Naive thymus-derived CD4-positive, alpha-beta T cell (primary cell): Measurements from ENCODE around the gene MATN1. TPM values are rescaled to one million over a fixed set of nuclear protein-coding genes. Genes with fewer than 3 reads are reported as not detected.

Experiments
- ATAC-seq: fragments of 150-1000 bp; cut with Tn5 transposase; 2 replicates; pipeline ENCODE4 v1.10.0; 2021; ENCODE audit warnings: mild to moderate bottlenecking, moderate library complexity
- CTCF ChIA-PET: fragments of 350-600 bp; sonication (Branson Sonifier 250); formaldehyde crosslinking; loops from one replicate; lab custom pipeline; 2021; ENCODE audit warnings: antibody characterized with exemption; lab: Charles Lee
- POLR2A ChIA-PET: fragments of 350-600 bp; sonication (Branson Sonifier 250); formaldehyde crosslinking; loops from one replicate; lab custom pipeline; 2021; ENCODE audit warnings: antibody characterized with exemption, inconsistent platforms; lab: Charles Lee
- DNase-seq, 9 donors: peaks; one replicate each; pipeline versions ENCODE4 v3.0.0 to v3.0.0-alpha.2; 2020 to 2022; ENCODE audit warnings: mixed read lengths in 1 of 9
- H3K27ac ChIP-seq: one replicate; pipeline ENCODE4 v1.7.0; 2013; ENCODE audit warnings: mild to moderate bottlenecking, low read depth, low read length, moderate library complexity
- H3K27me3 ChIP-seq, 2 donors: one replicate each; pipeline ENCODE4 v1.7.0; 2013; ENCODE audit warnings: low read length in 2 of 2, mild to moderate bottlenecking in 2 of 2, moderate library complexity in 2 of 2; ENCODE audit not compliant: control insufficient read depth in 2 of 2, insufficient read depth in 2 of 2
- H3K36me3 ChIP-seq, 3 experiments: 1 replicate in 2 of 3; 2 replicates in 1 of 3; pipeline ENCODE4 v1.7.0; 2013; ENCODE audit warnings: low read length in 3 of 3, mild to moderate bottlenecking in 3 of 3, moderate library complexity in 1 of 3; ENCODE audit not compliant: insufficient read depth in 3 of 3, control insufficient read depth in 2 of 3
- H3K4me1 ChIP-seq, 2 donors: one replicate each; pipeline ENCODE4 v1.7.0; 2013; ENCODE audit warnings: low read length in 2 of 2, mild to moderate bottlenecking in 2 of 2, moderate library complexity in 1 of 2; ENCODE audit not compliant: control insufficient read depth in 2 of 2, insufficient read depth in 2 of 2
- H3K4me3 ChIP-seq: 2 replicates; pipeline ENCODE4 v1.7.0; 2013; ENCODE audit warnings: mild to moderate bottlenecking, low read length
- H3K9me3 ChIP-seq, 3 experiments: 1 replicate in 2 of 3; 2 replicates in 1 of 3; pipeline ENCODE4 v1.7.0; 2013; ENCODE audit warnings: low read length in 3 of 3; ENCODE audit not compliant: control insufficient read depth in 2 of 3
- H3K27ac Mint-ChIP-seq, 9 donors: one replicate each; pipeline ENCODE4 v1.8.0; 2020 to 2022; ENCODE audit warnings: mixed read lengths in 9 of 9, mild to moderate bottlenecking in 8 of 9, moderate library complexity in 5 of 9, inconsistent platforms in 2 of 9
- H3K27me3 Mint-ChIP-seq, 5 donors: one replicate each; pipeline ENCODE4 v1.8.0; 2021 to 2022; ENCODE audit warnings: mixed read lengths in 5 of 5, mild to moderate bottlenecking in 1 of 5
- H3K36me3 Mint-ChIP-seq, 5 donors: one replicate each; pipeline ENCODE4 v1.8.0; 2020 to 2022; ENCODE audit warnings: mixed read lengths in 5 of 5, mild to moderate bottlenecking in 3 of 5, inconsistent platforms in 1 of 5
- H3K4me1 Mint-ChIP-seq, 7 donors: one replicate each; pipeline ENCODE4 v1.8.0; 2020 to 2022; ENCODE audit warnings: mixed read lengths in 7 of 7, mild to moderate bottlenecking in 3 of 7, inconsistent platforms in 1 of 7
- H3K4me3 Mint-ChIP-seq, 10 donors: one replicate each; pipeline ENCODE4 v1.8.0; 2020 to 2022; ENCODE audit warnings: mild to moderate bottlenecking in 10 of 10, mixed read lengths in 10 of 10, moderate library complexity in 6 of 10, inconsistent platforms in 2 of 10
- H3K9me3 Mint-ChIP-seq, 11 donors: one replicate each; pipeline ENCODE4 v1.8.0; 2020 to 2022; ENCODE audit warnings: mixed read lengths in 11 of 11, mild to moderate bottlenecking in 4 of 11, inconsistent platforms in 1 of 11, moderate library complexity in 1 of 11
- intact Hi-C, 2 donors: fragments of 100-400 bp; cut with micrococcal nuclease; formaldehyde crosslinking; loops; one replicate each; pipeline ENCODE4 v1.15.1; 2023
- polyA plus RNA-seq, 2 donors: library from polyadenylated mRNA; unstranded; fragments of 300-500 nt; fragmentation: Illumina TruSeq; gene quantifications; one replicate each; pipeline ENCODE4 v1.2.3, GENCODE V29; 2021
- total RNA-seq, 6 experiments: library from RNA in 5 of 6; stranded (reverse) in 5 of 6; gene quantifications; 1 replicate in 5 of 6; 2 replicates in 1 of 6; pipeline ENCODE4 v1.2.3 and lab custom pipeline; 2021 to 2026

MATN1 gene
- total and polyA plus RNA-seq, 7 experiments from 2014 or later: 0.08 to 3.6 (median 0.22) TPM; not detected in 2

DNA sequence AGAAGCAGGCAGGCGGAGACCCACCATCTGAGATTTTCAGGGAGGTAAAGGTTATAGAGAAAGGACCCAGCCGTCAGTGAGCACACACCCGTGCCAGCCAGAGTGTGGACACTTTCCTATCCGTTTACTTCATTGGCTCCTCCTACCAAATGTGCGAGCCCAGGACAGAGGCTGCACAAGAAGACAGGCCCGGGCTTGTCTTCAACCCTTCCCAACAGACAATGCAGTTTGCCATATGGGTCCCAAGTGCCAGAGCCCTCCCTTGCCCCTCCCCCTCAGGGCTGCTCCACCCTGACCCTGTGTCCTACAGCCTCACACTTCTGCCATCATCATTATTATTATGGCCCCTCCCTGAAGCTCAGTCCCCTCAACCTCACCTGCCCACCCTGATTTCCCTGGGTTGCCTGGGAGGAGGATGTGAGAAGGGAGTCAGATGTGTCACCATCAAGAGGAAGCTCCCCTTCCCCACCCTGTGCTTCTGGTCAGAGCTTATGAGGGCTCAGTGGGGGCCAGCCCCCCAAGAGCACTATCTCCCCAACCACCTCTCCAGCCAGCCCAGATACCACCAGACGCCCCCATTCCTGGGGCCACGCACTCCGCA is 24.8 kb upstream of the MATN1 start:
- H3K9me3 ChIP-seq: no peaks in the 10 kb centered on the region
- H3K9me3 Mint-ChIP-seq: no peaks in the 10 kb centered on the region
- peak overlapping the region; percentile 50 for H3K4me3 ChIP-seq
- no peak for DNase-seq
- H3K27me3 Mint-ChIP-seq: no peaks in the 10 kb centered on the region
- H3K4me1 Mint-ChIP-seq: peaks cover 74 to 100% (median 95%) of the 10 kb centered on the region in 7 donors
- peak overlapping the region; percentile 90 to 100 (median 97) for H3K27ac Mint-ChIP-seq
- H3K4me3 Mint-ChIP-seq: peak overlapping the region; percentile 82 to 99 (median 96)
- ATAC-seq: no peak
- no peaks in the 10 kb centered on the region for H3K27me3 ChIP-seq
- peaks cover 0 to 17% (median 0%) of the 10 kb centered on the region in 3 experiments for H3K36me3 ChIP-seq
- POLR2A ChIA-PET: interaction anchor here (31.3 to 42.4 kb wide), 2 partner anchors 7 to 10 kb away, joined by 1281 read pairs; partner anchors contain the start of genes LAPTM5 and MATN1
- CTCF ChIA-PET: interaction anchor here (0.9 to 12.1 kb wide), 4 partner anchors 9 to 31 kb away, joined by 3 to 133 read pairs (median 58); partner anchors contain the start of gene LAPTM5
- H3K4me1 ChIP-seq: peaks cover 96 to 98% of the 10 kb centered on the region in 2 donors
- H3K36me3 Mint-ChIP-seq: peaks cover 0 to 45% (median 17%) of the 10 kb centered on the region in 5 donors
- intact Hi-C loops: loop anchor here in 1 of 2 donors (10.0 kb wide), 2 partner anchors 317 to 1187 kb away; partner anchors contain the start of genes PTP4A2 and PUM1
- H3K27ac ChIP-seq: peak overlapping the region; percentile 98

DNA sequence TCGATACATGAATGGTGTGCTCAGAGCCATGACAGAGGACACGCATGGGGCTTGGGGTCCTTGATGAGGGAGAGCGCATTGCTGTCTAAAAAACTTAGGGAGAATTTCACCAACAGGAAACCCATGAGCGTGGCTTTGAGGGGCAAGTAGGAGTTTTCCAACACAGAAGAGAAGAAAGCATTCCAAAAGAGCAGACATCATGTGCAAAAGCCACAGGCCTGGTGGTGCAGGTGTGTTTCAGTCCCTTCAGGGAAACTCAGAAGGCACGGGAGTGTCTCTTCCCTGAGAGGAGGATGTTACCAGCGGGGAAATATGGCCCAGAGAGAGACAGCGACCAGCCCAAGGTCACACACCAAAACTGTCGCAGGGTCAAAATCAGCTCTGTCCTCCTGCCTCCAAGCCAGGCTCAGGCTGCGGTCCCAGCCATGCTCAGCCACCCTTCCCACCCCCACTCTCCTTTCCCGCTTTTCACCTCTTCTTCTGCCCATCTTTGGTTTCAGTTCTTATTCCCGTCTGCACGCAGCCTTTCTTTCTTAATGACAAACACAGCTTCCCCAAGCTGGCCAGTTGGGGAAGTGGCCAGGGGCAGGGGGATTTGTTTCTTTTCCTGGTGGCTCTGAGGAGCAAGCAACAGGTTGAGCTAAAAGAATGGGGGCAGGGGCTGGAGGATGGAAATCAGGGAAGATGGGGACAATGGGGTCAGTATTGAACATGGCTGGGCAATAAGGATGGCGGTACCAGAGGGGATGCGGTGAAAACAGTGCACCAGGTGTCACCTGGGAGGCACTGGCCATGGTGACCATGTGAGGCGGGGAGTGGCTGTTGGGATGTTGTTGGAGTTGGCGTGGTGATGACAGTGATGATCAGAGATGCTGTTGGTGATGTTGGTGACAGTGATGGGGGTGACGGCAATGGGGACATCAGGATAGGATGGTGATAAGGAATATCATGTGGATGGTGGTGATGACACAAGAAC is 23.9 kb upstream of the MATN1 start:
- Histone ChIP-seq H3K4me1 (peaks cover 97 to 98% of the 10 kb centered on the region in 2 donors), H3K4me3 (peak overlapping the region; percentile 50), H3K27ac (peak overlapping the region; percentile 98), H3K27me3 (no peaks in the 10 kb centered on the region), H3K9me3 (no peaks in the 10 kb centered on the region), H3K36me3 (peaks cover 0 to 22% (median under 1%) of the 10 kb centered on the region in 3 experiments)
- peaks cover 0 to 48% (median 15%) of the 10 kb centered on the region in 5 donors for H3K36me3 Mint-ChIP-seq
- intact Hi-C loops: loop anchor here in 1 of 2 donors (10.0 kb wide), 2 partner anchors 317 to 1187 kb away; partner anchors contain the start of genes PTP4A2 and PUM1
- POLR2A ChIA-PET: interaction anchor here (31.3 to 42.4 kb wide), 2 partner anchors 8 to 9 kb away, joined by 1281 read pairs; partner anchors contain the start of genes LAPTM5 and MATN1
- H3K4me1 Mint-ChIP-seq: peaks cover 70 to 100% (median 97%) of the 10 kb centered on the region in 7 donors
- CTCF ChIA-PET: interaction anchor here (0.9 to 12.1 kb wide), 5 partner anchors 10 to 32 kb away, joined by 3 to 133 read pairs (median 17); partner anchors contain the start of gene LAPTM5
- H3K27me3 Mint-ChIP-seq: no peaks in the 10 kb centered on the region
- peak overlapping the region; percentile 90 to 100 (median 97) for H3K27ac Mint-ChIP-seq
- ATAC-seq (no peak), DNase-seq (no peak)
- no peaks in the 10 kb centered on the region for H3K9me3 Mint-ChIP-seq
- H3K4me3 Mint-ChIP-seq: peak overlapping the region; percentile 82 to 99 (median 96)

DNA sequence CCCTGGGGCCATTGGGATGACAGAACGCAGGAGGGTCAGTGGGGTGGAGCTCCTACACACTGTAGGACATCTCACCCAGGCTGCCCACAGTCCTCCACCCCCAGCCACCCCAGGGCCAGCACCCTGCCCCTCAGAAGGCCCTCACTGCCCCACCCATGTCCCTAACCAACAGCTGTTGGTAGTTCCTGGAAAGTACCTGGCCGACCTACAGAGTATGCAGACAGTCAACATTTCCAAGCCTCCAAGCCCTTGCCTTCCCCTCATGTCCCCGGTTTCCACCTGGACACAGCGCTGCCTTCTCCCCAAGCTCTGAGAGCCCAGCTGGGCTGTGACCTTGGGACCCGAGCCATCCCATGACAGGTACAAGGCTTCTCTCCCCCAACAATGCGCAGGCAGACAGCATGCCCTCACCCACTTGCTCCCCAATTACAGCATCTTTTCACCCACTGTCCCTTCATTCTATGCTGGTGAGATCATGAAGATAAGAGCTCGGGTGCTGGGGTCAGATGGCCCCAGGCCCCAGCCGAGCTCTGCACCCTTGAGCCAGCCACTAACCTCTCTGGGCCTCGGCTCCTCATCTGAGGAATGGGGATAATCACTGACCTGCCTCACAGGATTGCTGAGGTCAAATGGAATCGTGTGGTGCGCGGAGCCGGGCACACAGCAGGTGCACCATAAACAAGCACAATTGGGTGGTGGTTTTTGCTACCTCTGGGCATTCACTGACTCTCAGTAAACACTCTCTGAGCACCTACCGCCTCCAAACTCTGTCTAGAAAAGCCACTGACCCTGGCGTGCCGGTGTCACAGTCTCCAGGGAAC is 23.0 kb upstream of the MATN1 start:
- peak overlapping the region; percentile 90 to 100 (median 97) for H3K27ac Mint-ChIP-seq
- Histone ChIP-seq H3K27me3 (no peaks in the 10 kb centered on the region), H3K36me3 (peaks cover 6 to 23% (median 9%) of the 10 kb centered on the region in 3 experiments), H3K4me3 (peak overlapping the region; percentile 50), H3K4me1 (peaks cover 97 to 98% of the 10 kb centered on the region in 2 donors), H3K27ac (peak overlapping the region; percentile 98), H3K9me3 (no peaks in the 10 kb centered on the region)
- intact Hi-C loops: loop anchor here in 1 of 2 donors (10.0 kb wide), 2 partner anchors 318 to 1188 kb away; partner anchors contain the start of genes PTP4A2 and PUM1
- peaks cover 3 to 55% (median 17%) of the 10 kb centered on the region in 5 donors for H3K36me3 Mint-ChIP-seq
- no peaks in the 10 kb centered on the region for H3K9me3 Mint-ChIP-seq
- peaks cover 76 to 100% (median 98%) of the 10 kb centered on the region in 7 donors for H3K4me1 Mint-ChIP-seq
- no peaks in the 10 kb centered on the region for H3K27me3 Mint-ChIP-seq
- DNase-seq (no peak), ATAC-seq (no peak)
- peak overlapping the region; percentile 82 to 98 (median 94) for H3K4me3 Mint-ChIP-seq
- ChIA-PET POLR2A (interaction anchor here (31.3 to 42.4 kb wide), 2 partner anchors 8 to 9 kb away, joined by 1281 read pairs; partner anchors contain the start of genes LAPTM5 and MATN1), CTCF (interaction anchor here (0.8 to 9.5 kb wide), 5 partner anchors 11 to 32 kb away, joined by 3 to 133 read pairs (median 49); partner anchors contain the start of gene LAPTM5)

DNA sequence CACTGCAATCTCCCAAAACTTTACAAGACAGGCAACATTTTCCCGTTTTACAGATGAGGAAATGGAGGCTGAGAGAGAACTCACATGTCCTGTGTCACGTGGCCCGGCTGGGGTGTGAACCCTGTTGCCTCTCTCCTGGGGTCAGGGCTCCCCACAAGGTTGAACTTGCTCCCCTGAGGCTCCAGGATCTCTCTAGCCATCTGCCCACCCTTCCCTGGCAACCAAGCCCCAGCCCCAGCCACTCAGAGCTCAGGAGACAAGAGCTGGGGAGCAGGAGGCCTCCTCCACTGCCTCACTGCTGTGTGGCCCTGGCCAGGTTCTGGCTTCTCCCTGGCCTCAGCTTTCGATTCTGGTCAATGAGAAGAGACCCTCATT is 22.4 kb upstream of the MATN1 start:
- Mint-ChIP-seq H3K27ac (peak overlapping the region; percentile 90 to 100 (median 97)), H3K36me3 (peaks cover 9 to 58% (median 22%) of the 10 kb centered on the region in 5 donors), H3K9me3 (no peaks in the 10 kb centered on the region), H3K27me3 (no peaks in the 10 kb centered on the region), H3K4me3 (peak overlapping the region; percentile 82 to 98 (median 94)), H3K4me1 (peaks cover 81 to 100% (median 99%) of the 10 kb centered on the region in 7 donors)
- DNase-seq (no peak), ATAC-seq (no peak)
- POLR2A ChIA-PET: interaction anchor here (31.3 to 42.4 kb wide), 2 partner anchors 8 to 9 kb away, joined by 1281 read pairs; partner anchors contain the start of genes LAPTM5 and MATN1
- intact Hi-C loops: loop anchor here in 1 of 2 donors (10.0 kb wide), 2 partner anchors 319 to 1189 kb away; partner anchors contain the start of genes PTP4A2 and PUM1
- Histone ChIP-seq H3K27ac (peak overlapping the region; percentile 98), H3K9me3 (no peaks in the 10 kb centered on the region), H3K27me3 (no peaks in the 10 kb centered on the region), H3K4me3 (peak overlapping the region; percentile 50), H3K36me3 (peaks cover 12 to 29% (median 15%) of the 10 kb centered on the region in 3 experiments), H3K4me1 (peaks cover 97 to 98% of the 10 kb centered on the region in 2 donors)
- CTCF ChIA-PET: interaction anchor here (0.8 to 9.5 kb wide), 5 partner anchors 10 to 32 kb away, joined by 3 to 133 read pairs (median 49); partner anchors contain the start of gene LAPTM5

DNA sequence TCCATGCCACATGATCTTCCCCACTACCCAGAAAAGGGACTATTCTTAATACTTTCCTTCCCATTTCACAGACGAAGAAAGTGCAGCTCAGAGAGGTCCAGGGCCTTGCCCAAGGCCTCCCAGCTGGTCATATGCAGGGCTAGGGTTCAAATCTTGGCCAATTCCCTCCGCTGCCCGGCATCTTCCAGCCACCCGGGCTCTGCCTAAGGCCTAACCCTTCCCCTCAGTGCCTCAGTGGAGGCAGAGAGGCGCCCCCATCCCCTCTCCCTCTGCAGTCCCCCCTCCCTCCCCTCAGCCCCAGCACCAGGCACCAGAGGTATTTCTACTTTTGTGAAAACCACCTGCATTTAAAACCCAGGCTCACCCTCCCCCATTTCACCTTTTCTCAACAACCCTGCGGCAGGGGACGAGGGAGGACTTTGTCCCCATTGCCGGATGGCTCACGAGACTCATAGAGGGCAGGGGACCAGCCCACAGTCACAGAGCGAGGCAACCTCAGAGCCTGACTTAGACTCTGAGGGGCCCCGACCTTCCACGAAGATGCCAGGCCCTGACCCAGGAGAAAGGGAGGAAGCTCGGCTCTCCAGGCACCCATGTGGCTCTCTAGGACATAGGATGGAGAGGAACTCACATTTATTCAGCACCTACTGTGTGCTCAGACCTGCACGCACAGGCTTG is 21.9 kb upstream of the MATN1 start:
- Histone ChIP-seq H3K9me3 (no peaks in the 10 kb centered on the region), H3K27ac (peak overlapping the region; percentile 98), H3K27me3 (no peaks in the 10 kb centered on the region), H3K4me3 (peak overlapping the region; percentile 50), H3K36me3 (peaks cover 12 to 34% (median 18%) of the 10 kb centered on the region in 3 experiments), H3K4me1 (peaks cover 97% of the 10 kb centered on the region in 2 donors)
- Mint-ChIP-seq H3K27me3 (no peaks in the 10 kb centered on the region), H3K27ac (peak overlapping the region; percentile 90 to 100 (median 97)), H3K9me3 (no peaks in the 10 kb centered on the region), H3K4me1 (peaks cover 81 to 100% (median 100%) of the 10 kb centered on the region in 7 donors), H3K4me3 (peak overlapping the region; percentile 82 to 98 (median 94)), H3K36me3 (peaks cover 12 to 62% (median 27%) of the 10 kb centered on the region in 5 donors)
- intact Hi-C loops: loop anchor here in 1 of 2 donors (10.0 kb wide), 2 partner anchors 320 to 1190 kb away; partner anchors contain the start of genes PTP4A2 and PUM1
- CTCF ChIA-PET: interaction anchor here (0.8 to 9.5 kb wide), 5 partner anchors 10 to 33 kb away, joined by 3 to 133 read pairs (median 49); partner anchors contain the start of gene LAPTM5
- ATAC-seq (no peak), DNase-seq (no peak)
- POLR2A ChIA-PET: interaction anchor here (31.3 to 42.4 kb wide), 2 partner anchors 7 to 10 kb away, joined by 1281 read pairs; partner anchors contain the start of genes LAPTM5 and MATN1
